Osteocyte (in vitro differentiated cells): ENCODE measurements around the gene TBCD. TPM values are rescaled to one million over a fixed set of nuclear protein-coding genes. Genes with fewer than 3 reads are reported as not detected.

ENCODE experiments used
- DNase-seq: peaks from one replicate; pipeline ENCODE4 v3.0.0; 2021; ENCODE audit warnings: mixed read lengths; ENCODE audit not compliant: unreplicated experiment; ENCODE audit errors: extremely low spot score
- H3K27ac Mint-ChIP-seq: one replicate; pipeline ENCODE4 v1.8.0; 2021; ENCODE audit warnings: mild to moderate bottlenecking, mixed read lengths; ENCODE audit not compliant: unreplicated experiment
- H3K27me3 Mint-ChIP-seq: one replicate; pipeline ENCODE4 v1.8.0; 2021; ENCODE audit warnings: mixed read lengths; ENCODE audit not compliant: unreplicated experiment
- H3K36me3 Mint-ChIP-seq: one replicate; pipeline ENCODE4 v1.8.0; 2021; ENCODE audit warnings: mixed read lengths; ENCODE audit not compliant: unreplicated experiment
- H3K4me1 Mint-ChIP-seq: one replicate; pipeline ENCODE4 v1.8.0; 2021; ENCODE audit warnings: mixed read lengths; ENCODE audit not compliant: unreplicated experiment
- H3K4me3 Mint-ChIP-seq: one replicate; pipeline ENCODE4 v1.8.0; 2021; ENCODE audit warnings: mild to moderate bottlenecking, moderate library complexity, mixed read lengths; ENCODE audit not compliant: unreplicated experiment
- H3K9me3 Mint-ChIP-seq: one replicate; pipeline ENCODE4 v1.8.0; 2021; ENCODE audit warnings: mixed read lengths; ENCODE audit not compliant: unreplicated experiment
- total RNA-seq: library from RNA; stranded (reverse); gene quantifications from 2 replicates; pipeline ENCODE4 v1.2.1, GENCODE V29; 2021
- TF ChIP-seq, protein P1 (sequence below): fragments of 200-600 bp; sonication (generic); IDR thresholded peaks from 2 replicates; pipeline ENCODE4 v1.5.0; 2021; ENCODE audit warnings: antibody characterized with exemption, mild to moderate bottlenecking, moderate library complexity

The TBCD gene
- total RNA-seq, 1 donor from 2014 or later = 74.0 TPM

DNA sequence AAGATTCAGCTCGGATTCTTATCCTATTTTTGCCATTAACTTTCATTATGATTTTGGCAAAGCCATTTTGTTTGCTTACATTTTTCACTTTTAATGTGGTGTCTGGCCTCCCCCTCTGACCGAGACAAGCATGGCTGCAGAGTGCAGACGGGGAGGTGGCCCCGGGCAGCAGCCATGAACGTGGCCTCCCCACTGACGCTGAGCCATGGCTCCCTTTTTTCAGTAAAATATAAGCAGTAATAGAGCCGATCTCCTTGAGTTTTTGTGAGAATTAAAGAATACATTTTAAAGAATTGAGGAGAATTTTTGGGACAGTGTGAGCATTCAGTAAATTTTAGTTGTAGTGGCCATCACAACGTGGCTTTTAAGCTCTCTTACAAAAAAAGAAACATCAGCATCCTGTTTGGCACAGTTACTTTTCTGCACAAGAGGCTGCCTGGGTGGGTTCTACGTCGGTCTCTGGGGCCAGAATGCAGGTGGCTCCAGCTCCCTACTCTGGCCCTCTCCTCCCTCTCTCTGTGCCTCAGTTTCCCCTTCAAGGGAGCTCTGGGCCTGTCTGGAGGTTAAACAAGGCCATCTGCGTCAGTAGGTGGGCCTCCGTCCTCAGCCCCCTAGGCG is 156.8 kb downstream of the TBCD start:
- Mint-ChIP-seq H3K9me3 (no peaks in the 10 kb centered on the region), H3K27me3 (no peaks in the 10 kb centered on the region), H3K36me3 (peaks cover 11% of the 10 kb centered on the region), H3K4me1 (no peaks in the 10 kb centered on the region), H3K27ac (no peak overlapping the region), H3K4me3 (no peak overlapping the region)
- DNase-seq = no peak
- TF ChIP-seq, protein P1, sequence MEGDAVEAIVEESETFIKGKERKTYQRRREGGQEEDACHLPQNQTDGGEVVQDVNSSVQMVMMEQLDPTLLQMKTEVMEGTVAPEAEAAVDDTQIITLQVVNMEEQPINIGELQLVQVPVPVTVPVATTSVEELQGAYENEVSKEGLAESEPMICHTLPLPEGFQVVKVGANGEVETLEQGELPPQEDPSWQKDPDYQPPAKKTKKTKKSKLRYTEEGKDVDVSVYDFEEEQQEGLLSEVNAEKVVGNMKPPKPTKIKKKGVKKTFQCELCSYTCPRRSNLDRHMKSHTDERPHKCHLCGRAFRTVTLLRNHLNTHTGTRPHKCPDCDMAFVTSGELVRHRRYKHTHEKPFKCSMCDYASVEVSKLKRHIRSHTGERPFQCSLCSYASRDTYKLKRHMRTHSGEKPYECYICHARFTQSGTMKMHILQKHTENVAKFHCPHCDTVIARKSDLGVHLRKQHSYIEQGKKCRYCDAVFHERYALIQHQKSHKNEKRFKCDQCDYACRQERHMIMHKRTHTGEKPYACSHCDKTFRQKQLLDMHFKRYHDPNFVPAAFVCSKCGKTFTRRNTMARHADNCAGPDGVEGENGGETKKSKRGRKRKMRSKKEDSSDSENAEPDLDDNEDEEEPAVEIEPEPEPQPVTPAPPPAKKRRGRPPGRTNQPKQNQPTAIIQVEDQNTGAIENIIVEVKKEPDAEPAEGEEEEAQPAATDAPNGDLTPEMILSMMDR = no peak

DNA sequence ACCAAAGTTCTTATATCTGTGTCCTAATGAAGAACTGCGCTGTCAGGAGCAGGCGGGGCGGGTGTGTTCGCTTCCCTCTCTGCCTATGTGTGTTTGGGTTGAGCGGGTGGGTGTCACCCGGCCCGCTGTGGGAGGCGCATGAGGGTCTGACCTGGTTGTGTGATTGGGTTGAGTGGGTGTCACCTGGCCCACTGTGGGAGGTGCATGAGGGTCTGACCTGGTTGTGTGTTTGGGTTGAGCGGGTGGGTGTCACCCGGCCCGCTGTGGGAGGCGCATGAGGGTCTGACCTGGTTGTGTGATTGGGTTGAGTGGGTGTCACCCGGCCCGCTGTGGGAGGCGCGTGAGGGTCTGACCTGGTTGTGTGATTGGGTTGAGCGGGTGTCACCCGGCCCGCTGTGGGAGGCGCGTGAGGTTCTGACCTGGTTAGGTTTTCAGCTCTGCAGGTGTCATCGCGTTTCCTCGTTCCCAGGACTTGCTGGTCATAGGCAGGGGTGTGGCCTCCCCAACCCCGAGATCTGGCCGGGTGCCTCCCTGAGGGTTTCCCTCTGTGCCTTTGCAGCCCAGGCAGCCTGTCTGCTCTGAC is 157.5 kb downstream of the TBCD start:
- Mint-ChIP-seq H3K4me3 (no peak overlapping the region), H3K36me3 (peaks cover 10% of the 10 kb centered on the region), H3K4me1 (no peaks in the 10 kb centered on the region), H3K27ac (no peak overlapping the region), H3K27me3 (no peaks in the 10 kb centered on the region), H3K9me3 (no peaks in the 10 kb centered on the region)
- no peak for DNase-seq
- TF ChIP-seq, protein P1 = no peak

DNA sequence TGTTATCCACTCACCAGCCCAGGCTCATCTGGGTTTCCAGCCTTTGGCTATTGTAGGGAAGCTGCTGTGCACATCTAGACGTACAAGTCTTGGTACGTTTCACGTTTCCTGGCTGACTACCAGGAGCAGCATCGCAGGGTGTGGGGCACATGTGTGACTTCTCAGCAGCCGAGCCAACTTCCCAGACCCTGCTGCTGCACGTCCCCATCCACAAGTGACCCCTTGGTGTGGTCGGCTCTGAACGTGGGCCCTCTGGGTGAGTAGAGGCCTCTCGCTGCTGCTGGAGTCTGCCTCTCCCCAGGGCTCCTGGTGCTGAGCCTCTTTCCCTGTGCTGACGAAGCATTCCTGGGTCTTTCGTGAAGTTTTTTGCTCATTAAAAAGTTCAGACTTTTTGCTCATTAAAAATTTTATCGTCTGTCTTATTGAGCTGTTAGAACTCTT is 158.2 kb downstream of the TBCD start:
- Mint-ChIP-seq H3K4me3 (no peak overlapping the region), H3K27ac (no peak overlapping the region), H3K36me3 (peaks cover 9% of the 10 kb centered on the region), H3K27me3 (no peaks in the 10 kb centered on the region), H3K9me3 (no peaks in the 10 kb centered on the region), H3K4me1 (peaks cover 3% of the 10 kb centered on the region)
- DNase-seq = no peak
- TF ChIP-seq, protein P1 = no peak

DNA sequence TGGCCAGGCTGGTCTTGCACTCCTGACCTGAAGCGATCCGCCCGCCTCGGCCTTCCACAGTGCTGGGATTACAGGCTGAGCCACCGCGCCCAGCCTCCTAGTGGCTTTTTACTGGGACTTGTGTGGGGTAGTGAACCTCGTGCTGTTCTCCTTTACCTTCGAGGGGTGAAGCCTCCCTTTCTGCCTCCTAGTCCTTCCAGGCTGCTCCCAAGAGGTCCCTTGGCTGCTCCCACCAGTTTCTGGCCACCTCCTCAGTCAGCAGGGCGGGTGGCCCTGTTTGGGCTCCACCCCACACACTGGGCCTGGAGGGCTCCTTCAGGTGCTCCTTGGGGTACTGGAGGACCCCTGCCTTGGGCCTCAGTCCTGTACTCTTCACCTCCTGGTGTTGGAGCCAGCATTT is 158.9 kb downstream of the TBCD start:
- Mint-ChIP-seq H3K36me3 (peaks cover 13% of the 10 kb centered on the region), H3K4me3 (no peak overlapping the region), H3K9me3 (no peaks in the 10 kb centered on the region), H3K4me1 (peaks cover 3% of the 10 kb centered on the region), H3K27ac (no peak overlapping the region), H3K27me3 (no peaks in the 10 kb centered on the region)
- TF ChIP-seq, protein P1 = no peak
- no peak for DNase-seq

DNA sequence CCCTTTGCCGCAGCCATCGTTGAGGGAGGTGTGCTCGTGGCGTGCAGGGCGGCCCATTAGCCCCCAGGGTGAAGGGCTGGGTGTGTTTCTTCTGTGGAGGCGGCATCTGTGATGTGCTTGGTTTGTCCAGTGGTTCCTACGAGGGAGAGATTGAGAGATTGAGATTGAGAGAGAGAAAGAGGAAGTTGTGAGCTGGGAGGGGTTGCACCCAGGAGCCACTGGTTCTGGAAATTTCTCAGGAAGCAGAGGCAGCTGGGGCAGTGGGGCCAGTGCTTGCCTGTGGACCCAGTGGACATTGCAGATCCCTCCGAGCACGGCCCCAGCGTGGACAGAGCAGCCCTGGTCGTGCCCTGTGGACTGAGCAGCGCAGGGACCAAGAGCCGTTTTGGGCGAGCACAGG is 160.0 kb downstream of the TBCD start:
- no peak overlapping the region for H3K27ac Mint-ChIP-seq
- H3K4me1 Mint-ChIP-seq = peaks cover 3% of the 10 kb centered on the region
- H3K36me3 Mint-ChIP-seq = peaks cover 16% of the 10 kb centered on the region
- DNase-seq = no peak
- H3K9me3 Mint-ChIP-seq = no peaks in the 10 kb centered on the region
- H3K27me3 Mint-ChIP-seq = no peaks in the 10 kb centered on the region
- TF ChIP-seq, protein P1 = no peak
- H3K4me3 Mint-ChIP-seq = no peak overlapping the region
